ENCODE results near the gene WDR86. TPM values are rescaled to one million over a fixed set of nuclear protein-coding genes. Genes with fewer than 3 reads are reported as not detected.

Gene WDR86
- total and polyA plus RNA-seq, 2 of the 8 experiments (the other 6 are each of a cell fraction or from before 2014, with no cell fraction given) = 12.7 to 15.8 TPM

GRCh38 chr7:151366880-151367222 lies 43.0 kb downstream of the WDR86 start:
- H4K8ac ChIP-seq (ENCODE audit: extremely low read depth, insufficient read depth, low read length) = no peak overlapping the region
- H2BK12ac ChIP-seq (ENCODE audit: low read depth, low read length) = no peak overlapping the region
- H2BK120ac ChIP-seq (replicated peaks; ENCODE audit: low read depth, low read length) = no peak overlapping the region
- CTCF ChIA-PET (ENCODE audit: partially characterized antibody) = interaction anchor here (0.8 to 16.9 kb wide), 8 partner anchors 11 to 393 kb away, joined by 3 to 185 read pairs (median 5); partner anchors contain the start of gene CRYGN
- no peak overlapping the region for H2BK20ac ChIP-seq (ENCODE audit: low read length)
- no peak overlapping the region for H2BK15ac ChIP-seq (ENCODE audit: low read length)
- no peak overlapping the region for H3K27ac ChIP-seq (ENCODE audit: low read depth, low read length)
- H3K79me2 ChIP-seq (ENCODE audit: control insufficient read depth in 1 of 2, insufficient read depth in 2 of 2, low read length in 2 of 2) = no peaks in the 10 kb centered on the region
- H2BK5ac ChIP-seq (ENCODE audit: low read depth, low read length) = no peak overlapping the region
- H3K56ac ChIP-seq (replicated peaks; ENCODE audit: insufficient read length, low read depth, low read length) = no peak overlapping the region
- H4K91ac ChIP-seq (replicated peaks; ENCODE audit: insufficient read length, low read length) = no peak overlapping the region
- no peak overlapping the region for H3K14ac ChIP-seq (ENCODE audit: insufficient read length)
- H2AK5ac ChIP-seq (ENCODE audit: low read depth, low read length) = no peak overlapping the region
- H3K18ac ChIP-seq (ENCODE audit: extremely low read depth, low read length) = no peak overlapping the region
- no peak overlapping the region for H3K4me2 ChIP-seq (ENCODE audit: insufficient read depth in 1 of 2, low read depth in 2 of 2, low read length in 2 of 2)
- POLR2A ChIA-PET (ENCODE audit: partially characterized antibody) = interaction anchor here (0.9 to 1.3 kb wide), 3 partner anchors 10 to 85 kb away, joined by 3 to 4 read pairs (median 4); no protein-coding TSS in a partner anchor
- no peaks in the 10 kb centered on the region; a peak in 1 of 7 replicates for H3K4me1 ChIP-seq (replicated peaks in 1 of 4; ENCODE audit: control insufficient read depth in 3 of 4, insufficient read depth in 4 of 4, low read length in 3 of 4)
- no peak overlapping the region for H3K4me3 ChIP-seq (ENCODE audit: extremely low read depth in 1 of 4, insufficient read depth in 2 of 4, low read depth in 3 of 4, low read length in 4 of 4)
- DNase-seq (ENCODE audit: low read depth in 1 of 2, low spot score in 2 of 2) = peak in 1 of 2 experiments; percentile 11
- no peaks in the 10 kb centered on the region for H3K9me3 ChIP-seq (ENCODE audit: insufficient read depth in 2 of 2, low read depth in 1 of 2, low read length in 1 of 2)
- FAIRE-seq = no peak
- no peak overlapping the region for H2AFZ ChIP-seq (ENCODE audit: low read length)
- H3K23me2 ChIP-seq (ENCODE audit: low read depth, low read length) = no peaks in the 10 kb centered on the region
- H4K20me1 ChIP-seq (replicated peaks in 1 of 2; ENCODE audit: control insufficient read depth in 1 of 2, insufficient read depth in 2 of 2, low read length in 2 of 2) = no peaks in the 10 kb centered on the region
- H3K79me1 ChIP-seq (ENCODE audit: low read depth, low read length) = no peaks in the 10 kb centered on the region
- H3K4ac ChIP-seq (replicated peaks; ENCODE audit: insufficient read length, low read depth, low read length) = no peak overlapping the region
- no peak overlapping the region for H3K9ac ChIP-seq (replicated peaks in 1 of 4; ENCODE audit: extremely low read depth in 1 of 4, low read depth in 3 of 4, low read length in 3 of 4)
- H3K36me3 ChIP-seq (ENCODE audit: control insufficient read depth in 2 of 4, insufficient read depth in 4 of 4, low read length in 3 of 4) = peaks cover 0 to 9% (median under 1%) of the 10 kb centered on the region in 4 experiments; a peak in 3 of 8 replicates
- WGBS, 2 experiments (ENCODE audit: extremely low coverage in 1 of 2, insufficient coverage in 1 of 2, insufficient read length in 1 of 2, insufficient replicate concordance in 2 of 2, low coverage in 1 of 2, low lambda C conversion rate in 2 of 2, missing lambda C conversion rate in 1 of 2) = 81% methylated on average over 5 of the region's 5 CpGs; no CpG with 5 or more reads in 1 of the 2 experiments
- no peak overlapping the region for H4K5ac ChIP-seq (ENCODE audit: insufficient read length, low read depth, low read length)
- no peaks in the 10 kb centered on the region; a peak in 1 of 7 replicates for H3K27me3 ChIP-seq (replicated peaks in 1 of 4; ENCODE audit: control insufficient read depth in 3 of 4, extremely low read depth in 1 of 4, insufficient read depth in 3 of 4, low read length in 3 of 4)
- H3K23ac ChIP-seq (ENCODE audit: insufficient read length) = no peak overlapping the region
- TF ChIP-seq NRF1 (IDR thresholded peaks at IDR 0.05; ENCODE audit: low read depth, low read length) (no peak), TAF1 (IDR thresholded peaks at IDR 0.05; ENCODE audit: low read depth, low read length) (no peak), PHF8 (conservative IDR thresholded peaks at IDR 0.05; ENCODE audit: low read depth, low read length) (no peak), GTF2F1 (IDR thresholded peaks at IDR 0.05; ENCODE audit: borderline replicate concordance, low read depth, low read length) (no peak), EGR1 (IDR thresholded peaks at IDR 0.05; ENCODE audit: borderline replicate concordance, low read depth, low read length) (no peak), USF2 (IDR thresholded peaks at IDR 0.05; ENCODE audit: low read length) (no peak), CHD2 (IDR thresholded peaks at IDR 0.05; ENCODE audit: low read length) (no peak), KDM1A (IDR thresholded peaks at IDR 0.05; ENCODE audit: borderline replicate concordance, low read length) (no peak), RXRA (IDR thresholded peaks at IDR 0.05; ENCODE audit: insufficient read depth, low read depth, low read length) (no peak), ATF3 (IDR thresholded peaks at IDR 0.05; ENCODE audit: insufficient read depth, low read depth, low read length) (no peak), RNF2 (IDR thresholded peaks at IDR 0.05; ENCODE audit: borderline replicate concordance, low read depth, low read length, missing control alignments, poor library complexity, severe bottlenecking) (no peak), ASH2L (IDR thresholded peaks at IDR 0.05; ENCODE audit: low read length) (no peak), HDAC6 (IDR thresholded peaks at IDR 0.05; ENCODE audit: low read depth, low read length) (no peak)
